HG03469 (cell line): ENCODE measurements around the gene NANOGP8.
A peak's percentile ranks its signal among the peaks of the same experiment; 100 is the strongest.

Experiments used
- ATAC-seq: cut with Tn5 transposase; IDR thresholded peaks from one replicate; pipeline ENCODE4 v1.9.1; 2021; ENCODE audit warnings: mild to moderate bottlenecking, moderate library complexity, moderate number of reproducible peaks; ENCODE audit not compliant: unreplicated experiment

Gene NANOGP8

GRCh38 chr15:35061825-35062737, 23.0 kb downstream of the NANOGP8 start:
- ATAC-seq = peak; percentile 38

DNA sequence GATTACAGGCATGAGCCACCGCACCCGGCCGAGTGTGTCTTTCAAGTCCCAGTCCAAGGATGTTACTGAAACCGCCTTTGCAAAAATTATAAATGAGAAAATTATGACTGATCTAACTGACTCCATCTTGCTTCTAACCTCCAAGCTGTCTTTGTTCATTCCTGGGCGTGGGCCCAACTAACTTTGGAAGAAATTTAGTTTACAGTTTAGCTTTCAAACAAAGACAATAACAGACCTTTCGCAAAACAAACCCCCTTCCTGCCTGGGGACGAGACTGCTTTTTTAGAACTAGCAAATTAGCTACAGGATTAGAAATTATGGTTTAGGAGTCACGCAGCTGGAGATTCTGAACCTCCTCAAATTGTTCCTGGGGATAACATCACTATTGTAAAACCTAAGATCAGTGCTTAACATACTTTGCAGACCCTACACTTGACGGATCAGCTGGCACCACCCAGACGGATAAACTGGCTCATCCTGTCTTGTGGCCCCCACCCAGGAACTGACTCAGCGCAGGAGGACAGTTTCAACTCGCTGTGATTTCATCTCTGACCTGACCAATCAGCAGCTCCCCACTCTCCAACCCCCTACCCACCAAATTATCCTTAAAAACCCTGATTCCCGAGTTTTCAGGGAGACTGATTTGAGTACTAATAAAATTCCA, 23.8 kb downstream of the NANOGP8 start:
- ATAC-seq = no peak

GRCh38 chr15:35060591-35060990, 24.5 kb downstream of the NANOGP8 start:
- no peak for ATAC-seq

GRCh38 chr15:35058534-35059054, 26.5 kb downstream of the NANOGP8 start:
- ATAC-seq = no peak

DNA sequence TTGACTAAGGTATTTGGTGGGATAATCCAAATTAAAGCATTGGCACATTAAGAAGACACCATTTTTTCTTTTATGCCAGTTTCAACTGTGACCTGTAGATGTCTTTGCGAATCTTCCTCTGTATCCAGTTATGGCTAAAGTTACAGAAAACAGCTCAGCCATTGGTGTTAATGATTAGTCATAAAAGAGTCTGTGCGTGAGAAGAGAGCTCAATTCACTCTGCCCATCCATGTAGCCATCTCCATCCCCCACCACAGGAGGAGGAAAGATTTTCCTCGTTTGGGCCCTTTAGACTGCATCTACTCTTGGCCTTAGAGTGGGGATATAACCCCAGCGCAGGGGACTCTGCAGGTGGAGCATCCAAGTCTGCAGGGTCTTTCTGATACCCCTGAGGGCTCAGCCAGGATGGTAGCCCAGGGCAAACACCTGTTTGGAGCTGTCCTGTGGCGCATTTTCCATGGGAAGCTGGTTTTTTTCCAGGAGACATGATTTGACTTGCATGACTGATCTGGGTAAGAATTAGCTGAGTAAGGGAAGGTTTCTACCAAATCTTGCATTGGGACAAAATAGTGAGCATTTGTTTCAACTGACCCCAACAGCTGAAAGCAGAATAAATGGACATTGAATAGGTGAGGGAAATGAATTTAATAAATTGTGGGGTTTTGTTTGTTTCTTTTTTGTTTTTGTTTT, 29.5 kb downstream of the NANOGP8 start:
- no peak for ATAC-seq

DNA sequence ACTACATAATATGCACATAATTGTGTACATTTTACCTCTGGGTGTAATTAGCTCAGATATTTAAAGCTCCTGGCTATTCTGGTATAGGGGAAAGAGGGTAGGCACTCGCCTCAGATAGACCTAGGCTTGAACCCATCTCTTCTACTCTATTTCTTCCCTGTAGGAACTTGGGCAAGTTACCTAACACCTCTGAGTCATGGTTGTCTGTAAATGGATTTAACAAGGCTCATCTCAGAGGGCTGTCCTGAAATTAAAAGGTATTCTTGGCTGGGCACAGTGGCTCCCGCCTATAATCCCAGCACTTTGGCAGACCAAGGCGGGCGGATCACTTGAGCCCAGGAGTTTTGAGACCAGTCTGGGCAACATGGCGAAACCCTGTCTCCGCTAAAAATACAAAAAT, 30.7 kb downstream of the NANOGP8 start:
- no peak for ATAC-seq

- ATAC-seq = no peak
Measured at GRCh38 chr15:35047996-35048395, 37.1 kb downstream of the NANOGP8 start.

GRCh38 chr15:35047528-35047927, 37.6 kb downstream of the NANOGP8 start:
- no peak for ATAC-seq

- ATAC-seq = no peak
Measured at GRCh38 chr15:35043373-35044095, 41.6 kb downstream of the NANOGP8 start.

GRCh38 chr15:35040339-35041255, 44.5 kb downstream of the NANOGP8 start:
- ATAC-seq = no peak

- ATAC-seq = no peak
Measured at GRCh38 chr15:35038626-35039451, 46.3 kb downstream of the NANOGP8 start.
